ENCODE data around the gene CRISP1.

CRISP1 gene

GRCh38 chr6:49839957-49840356 lies 26.4 kb downstream of the CRISP1 start:
- no peak overlapping the region for H3K4me3 ChIP-seq (ENCODE audit: low read depth, low read length)
- DNase-seq (ENCODE audit: low read depth) = no peak
- TF ChIP-seq POLR2A (IDR thresholded peaks at IDR 0.05; ENCODE audit: extremely low read depth, insufficient read length) = no peak
- TF ChIP-seq MYC (IDR thresholded peaks at IDR 0.05; ENCODE audit: low read depth, low read length) = no peak
- no peak for TF ChIP-seq MAX (IDR thresholded peaks at IDR 0.05; ENCODE audit: low read depth, low read length)
- no peak for TF ChIP-seq CTCF (IDR thresholded peaks at IDR 0.05; ENCODE audit: low read depth, low read length)

GRCh38 chr6:49839162-49839561 lies 27.2 kb downstream of the CRISP1 start:
- TF ChIP-seq POLR2A (IDR thresholded peaks at IDR 0.05; ENCODE audit: extremely low read depth, insufficient read length) (no peak), CTCF (IDR thresholded peaks at IDR 0.05; ENCODE audit: low read depth, low read length) (no peak), MYC (IDR thresholded peaks at IDR 0.05; ENCODE audit: low read depth, low read length) (no peak), MAX (IDR thresholded peaks at IDR 0.05; ENCODE audit: low read depth, low read length) (no peak)
- no peak overlapping the region for H3K4me3 ChIP-seq (ENCODE audit: low read depth, low read length)
- no peak for DNase-seq (ENCODE audit: low read depth)

- no peak for DNase-seq (ENCODE audit: low read depth)
- no peak for TF ChIP-seq POLR2A (IDR thresholded peaks at IDR 0.05; ENCODE audit: extremely low read depth, insufficient read length)
- TF ChIP-seq MYC (IDR thresholded peaks at IDR 0.05; ENCODE audit: low read depth, low read length) = no peak
- no peak for TF ChIP-seq MAX (IDR thresholded peaks at IDR 0.05; ENCODE audit: low read depth, low read length)
- TF ChIP-seq CTCF (IDR thresholded peaks at IDR 0.05; ENCODE audit: low read depth, low read length) = no peak
- H3K4me3 ChIP-seq (ENCODE audit: low read depth, low read length) = no peak overlapping the region
These were observed 31.2 kb downstream of the CRISP1 start for GRCh38 chr6:49835140-49835539.

GRCh38 chr6:49833386-49833785 lies 32.9 kb downstream of the CRISP1 start:
- H3K4me3 ChIP-seq (ENCODE audit: low read depth, low read length) = no peak overlapping the region
- DNase-seq (ENCODE audit: low read depth) = no peak
- no peak for TF ChIP-seq POLR2A (IDR thresholded peaks at IDR 0.05; ENCODE audit: extremely low read depth, insufficient read length)

GRCh38 chr6:49826743-49827406 lies 39.5 kb downstream of the CRISP1 start:
- no peak overlapping the region for H3K4me3 ChIP-seq (ENCODE audit: low read depth, low read length)
- TF ChIP-seq MYC (IDR thresholded peaks at IDR 0.05; ENCODE audit: low read depth, low read length) (no peak), MAX (IDR thresholded peaks at IDR 0.05; ENCODE audit: low read depth, low read length) (no peak), POLR2A (IDR thresholded peaks at IDR 0.05; ENCODE audit: extremely low read depth, insufficient read length) (no peak), CTCF (IDR thresholded peaks at IDR 0.05; ENCODE audit: low read depth, low read length) (no peak)
- no peak for DNase-seq (ENCODE audit: low read depth)

- no peak overlapping the region for H3K4me3 ChIP-seq (ENCODE audit: low read depth, low read length)
- TF ChIP-seq MYC (IDR thresholded peaks at IDR 0.05; ENCODE audit: low read depth, low read length) (no peak), POLR2A (IDR thresholded peaks at IDR 0.05; ENCODE audit: extremely low read depth, insufficient read length) (no peak), MAX (IDR thresholded peaks at IDR 0.05; ENCODE audit: low read depth, low read length) (no peak), CTCF (IDR thresholded peaks at IDR 0.05; ENCODE audit: low read depth, low read length) (no peak)
- no peak for DNase-seq (ENCODE audit: low read depth)
These were observed 51.2 kb downstream of the CRISP1 start for GRCh38 chr6:49815166-49815565.
